ELF-1 (cell line): Measurements from ENCODE around the gene SEZ6.

Source experiments
- DNase-seq: peaks from one replicate; pipeline ENCODE4 v3.0.0-alpha.2; 2016; ENCODE audit warnings: low read depth, low spot score

The SEZ6 gene

DNA sequence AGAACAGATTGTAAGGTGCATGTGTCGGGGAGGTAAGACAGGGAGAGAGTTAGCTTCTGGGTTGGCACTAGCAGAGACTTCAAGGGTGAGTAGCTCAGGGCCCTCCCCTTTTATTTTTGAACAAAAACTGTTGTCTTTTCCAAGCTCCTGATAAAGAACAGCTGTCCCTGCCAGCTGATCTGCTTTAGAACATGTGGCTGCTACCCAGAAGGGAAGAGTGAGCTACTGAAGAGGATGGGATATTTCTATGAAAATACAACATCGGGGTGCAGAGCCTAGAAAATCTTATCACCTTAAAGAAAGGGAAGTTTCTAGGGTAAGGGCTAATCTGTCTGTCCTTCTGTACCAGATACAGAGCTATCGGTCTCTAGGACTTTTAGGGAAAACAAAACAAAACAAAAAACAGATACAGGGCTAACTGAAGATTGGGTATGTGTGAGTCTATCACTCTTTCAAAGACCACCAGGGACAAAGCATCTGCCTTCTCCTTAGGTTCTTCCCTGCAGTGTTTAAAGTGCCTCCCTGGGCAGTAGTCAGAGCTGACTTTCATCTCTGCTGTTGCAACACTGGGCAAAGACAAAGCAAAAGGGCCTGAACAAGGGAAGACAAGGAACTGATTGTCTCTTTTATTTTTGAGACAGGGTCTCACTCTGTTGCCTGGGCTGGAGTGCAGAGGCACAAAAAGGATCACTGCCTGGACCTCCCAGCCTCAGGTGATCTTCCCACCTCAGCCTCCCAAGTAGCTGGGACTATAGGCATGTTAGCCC is 97.9 kb downstream of the SEZ6 start:
- no peak for DNase-seq

DNA sequence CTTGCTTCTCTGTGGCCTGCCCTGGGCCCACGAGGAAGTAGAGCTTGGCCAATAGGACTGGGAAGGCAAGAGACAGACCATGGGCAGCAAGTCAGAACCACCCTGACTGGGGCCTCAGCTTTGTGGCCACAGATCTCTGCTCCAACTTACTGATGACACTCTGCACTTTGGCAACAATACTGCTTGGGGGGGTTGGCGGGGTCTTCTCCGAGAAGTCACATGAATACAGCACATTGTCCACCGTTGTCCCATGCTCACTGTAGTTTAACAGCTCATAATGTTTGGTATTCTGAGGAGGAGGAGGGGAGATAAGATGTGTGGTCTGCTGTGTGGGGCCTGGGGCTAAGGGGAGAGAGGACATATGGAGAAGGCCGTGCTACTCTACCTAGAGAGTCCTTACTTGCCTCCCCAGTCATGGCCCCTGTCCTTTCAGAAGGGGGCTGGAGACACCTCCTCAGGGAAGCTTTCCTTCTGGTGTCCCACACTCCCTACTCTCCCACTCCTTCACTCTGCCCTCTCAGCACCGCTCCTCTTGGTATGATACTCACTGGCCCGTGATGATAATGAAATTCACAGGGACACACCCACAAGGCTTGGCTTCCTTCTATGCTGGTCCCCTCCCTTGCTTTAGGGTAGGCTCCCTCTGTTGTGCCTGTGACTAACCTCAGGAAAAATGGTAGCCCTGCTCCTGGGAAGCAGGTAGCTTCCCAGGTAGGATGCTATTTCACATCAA is 99.0 kb downstream of the SEZ6 start:
- DNase-seq, result no peak

DNA sequence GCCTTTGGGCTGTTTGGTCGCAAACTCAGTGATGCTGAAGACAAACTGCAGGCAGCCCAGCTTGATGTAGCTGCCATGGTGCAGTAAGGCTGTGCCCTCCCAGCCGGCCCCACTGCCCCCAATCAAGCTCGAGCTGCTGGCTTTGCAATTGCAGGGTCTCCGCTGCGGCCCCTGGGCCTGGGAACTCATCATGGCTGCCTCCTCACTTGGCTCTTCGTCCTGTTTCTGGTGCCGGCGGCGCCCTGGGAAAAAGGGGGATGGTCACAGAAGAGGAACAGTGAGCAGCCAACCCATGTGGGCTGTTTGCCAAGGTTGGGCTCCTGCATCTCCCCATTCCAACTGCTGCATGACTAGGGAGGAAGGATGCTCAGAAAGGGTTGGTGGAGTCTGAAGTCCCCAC is 99.6 kb downstream of the SEZ6 start:
- no peak for DNase-seq
